NB4 (cell line): ENCODE results near the gene CDH12.

Experiments used
- CTCF ChIP-seq: IDR thresholded peaks from one replicate; pipeline ENCODE4 v1.5.1; 2012; ENCODE audit warnings: low read depth, low read length
- POLR2A ChIP-seq: IDR thresholded peaks from 2 replicates; pipeline ENCODE4 v1.6.1; 2011; ENCODE audit warnings: mild to moderate bottlenecking; ENCODE audit not compliant: insufficient read length; ENCODE audit errors: extremely low read depth
- TF ChIP-seq, protein P1 (sequence below): IDR thresholded peaks from 2 replicates; pipeline ENCODE4 v1.6.1; 2011; ENCODE audit warnings: low read depth, low read length

- TF ChIP-seq POLR2A: no peak
- TF ChIP-seq, protein P1, sequence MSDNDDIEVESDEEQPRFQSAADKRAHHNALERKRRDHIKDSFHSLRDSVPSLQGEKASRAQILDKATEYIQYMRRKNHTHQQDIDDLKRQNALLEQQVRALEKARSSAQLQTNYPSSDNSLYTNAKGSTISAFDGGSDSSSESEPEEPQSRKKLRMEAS: no peak
- no peak for TF ChIP-seq CTCF
Measured at GRCh38 chr5:22611327-22611726, 241.8 kb downstream of the CDH12 start.
